K562 (cell line): ENCODE results near the gene ZNF366. TPM values are rescaled to one million over a fixed set of nuclear protein-coding genes. Genes with fewer than 3 reads are reported as not detected.
A peak's percentile ranks its signal among the peaks of the same experiment; 100 is the strongest.

Experiments
- ATAC-seq: fragments of 200-7000 bp; cut with Tn5 transposase; 3 replicates; pipeline ENCODE4 v1.9.1; 2020; ENCODE audit warnings: moderate library complexity
- BruUV-seq: library from RNA; stranded (reverse); fragments of 400-500 nt; replicated peaks from 2 replicates; lab custom pipeline; 2021; lab: Mats Ljungman, UMichigan
- CTCF ChIA-PET: fragments of 300-600 bp; formaldehyde crosslinking; extraction: SDS; loops from one replicate; lab custom pipeline; 2021; ENCODE audit warnings: low intra/inter-chr PET ratio; lab: Yijun Ruan, JAX
- POLR2A ChIA-PET: fragments of 300-600, 350-650 bp; sonication (Branson Sonifier 250); formaldehyde crosslinking; extraction: SDS; loops from one replicate; lab custom pipeline; 2021; ENCODE audit warnings: antibody characterized with exemption, inconsistent platforms; lab: Yijun Ruan, JAX
- DNase-seq, 4 experiments: peaks; one replicate each; pipeline versions ENCODE4 v3.0.0 to v3.0.0-alpha.2; 2011 to 2018; ENCODE audit warnings: low spot score in 3 of 4, mixed read lengths in 3 of 4; ENCODE audit errors: extremely low read depth in 1 of 4
- FAIRE-seq: peaks from 2 replicates; lab custom pipeline; 2011; peaks lifted over from hg19 to GRCh38; lab: Jason Lieb, UNC
- H2AFZ ChIP-seq: 2 replicates; pipeline ENCODE4 v1.6.0; 2011; ENCODE audit warnings: low read depth, low read length, control low read depth, inconsistent platforms
- H3K27ac ChIP-seq: fragments of 200-600 bp; 3 replicates; pipeline ENCODE4 v1.8.0; 2011; ENCODE audit warnings: low read depth, mild to moderate bottlenecking, control low read depth, inconsistent platforms, low read length, moderate library complexity, mixed read lengths; ENCODE audit errors: extremely low read depth
- H3K27me3 ChIP-seq, 2 experiments: fragments of 300-600 bp in 1 of 2; 2 replicates in 1 of 2; 3 replicates in 1 of 2; pipeline versions ENCODE4 v1.6.0 to v1.8.0; 2011; ENCODE audit warnings: inconsistent platforms in 2 of 2, low read length in 2 of 2, mild to moderate bottlenecking in 1 of 2, mixed read lengths in 1 of 2, moderate library complexity in 1 of 2; ENCODE audit not compliant: control insufficient read depth in 2 of 2, insufficient read depth in 2 of 2
- H3K36me3 ChIP-seq: fragments of 300-600 bp; 3 replicates; pipeline ENCODE4 v1.8.0; 2011; ENCODE audit warnings: mild to moderate bottlenecking, low read length, inconsistent platforms; ENCODE audit not compliant: control insufficient read depth, insufficient read depth
- H3K4me1 ChIP-seq, 2 experiments: fragments of 200-600 bp in 1 of 2; replicated peaks in 1 of 2; 2 replicates in 1 of 2; 3 replicates in 1 of 2; pipeline versions ENCODE4 v1.5.1 to v1.8.0; 2011; ENCODE audit warnings: inconsistent platforms in 2 of 2, low read length in 2 of 2, mild to moderate bottlenecking in 1 of 2, mixed read lengths in 1 of 2, moderate library complexity in 1 of 2; ENCODE audit not compliant: control insufficient read depth in 2 of 2, insufficient read depth in 2 of 2
- H3K4me2 ChIP-seq: 2 replicates; pipeline ENCODE4 v1.6.1; 2011; ENCODE audit warnings: low read length, control low read depth, inconsistent platforms, mixed read lengths; ENCODE audit not compliant: insufficient read depth
- H3K4me3 ChIP-seq: fragments of 200-600 bp; sonication (generic), shearing (Covaris generic); 2 replicates; pipeline ENCODE4 v1.5.1; 2016; ENCODE audit warnings: control low read depth, inconsistent platforms
- H3K79me2 ChIP-seq: fragments of 200-600 bp; 3 replicates; pipeline ENCODE4 v1.8.0; 2011; ENCODE audit warnings: low read length, inconsistent platforms; ENCODE audit not compliant: control insufficient read depth, insufficient read depth
- H3K9ac ChIP-seq, 2 experiments: 2 replicates each; pipeline versions ENCODE4 v1.6.0 to v1.6.1; 2011; ENCODE audit warnings: low read depth in 2 of 2, low read length in 2 of 2, control low read depth in 1 of 2, inconsistent platforms in 1 of 2, mild to moderate bottlenecking in 1 of 2, mixed read lengths in 1 of 2; ENCODE audit not compliant: insufficient read depth in 1 of 2
- H3K9me1 ChIP-seq: one replicate; pipeline ENCODE4 v1.6.0; 2011; ENCODE audit warnings: inconsistent platforms, mild to moderate bottlenecking, low read length, moderate library complexity; ENCODE audit not compliant: control insufficient read depth, insufficient read depth
- H3K9me3 ChIP-seq: replicated peaks from 2 replicates; pipeline ENCODE4 v1.5.1; 2011; ENCODE audit warnings: low read depth, low read length, inconsistent platforms; ENCODE audit not compliant: control insufficient read depth, insufficient read depth
- H4K20me1 ChIP-seq: replicated peaks from 2 replicates; pipeline ENCODE4 v1.6.1; 2011; ENCODE audit warnings: low read length, inconsistent platforms, mixed read lengths; ENCODE audit not compliant: control insufficient read depth, insufficient read depth
- C11orf30 ChIP-seq: fragments of 450-650 bp; IDR thresholded peaks from 2 replicates; pipeline ENCODE4 v1.6.1; 2016; ENCODE audit warnings: low read depth, mild to moderate bottlenecking
- CC2D1A ChIP-seq: fragments of 450-650 bp; IDR thresholded peaks from 2 replicates; pipeline ENCODE4 v1.6.1; 2017; ENCODE audit warnings: mild to moderate bottlenecking
- CEBPG ChIP-seq, 3 experiments: fragments of 200-800 bp in 1 of 3; sonication (Bioruptor generic) in 1 of 3; sonication (generic) in 1 of 3; formaldehyde crosslinking in 1 of 3; IDR thresholded peaks in 2 of 3; conservative IDR thresholded peaks in 1 of 3; 2 replicates each; pipeline versions ENCODE4 v1.6.1 to v1.8.0; 2016 to 2022; ENCODE audit warnings: missing compliant biosample characterization in 2 of 3, missing genetic modification characterization in 2 of 3, mild to moderate bottlenecking in 1 of 3, missing genetic modification reagents in 1 of 3
- CHD7 ChIP-seq: fragments of 200-600 bp; sonication (generic); IDR thresholded peaks from one replicate; pipeline ENCODE4 v1.6.1; 2012; ENCODE audit warnings: mild to moderate bottlenecking, low read depth, low read length, inconsistent platforms
- EGR1 ChIP-seq: fragments of 450-650 bp; conservative IDR thresholded peaks from 2 replicates; pipeline ENCODE4 v1.6.1; 2017; ENCODE audit warnings: mild to moderate bottlenecking
- GATAD2A ChIP-seq: fragments of 450-650 bp; IDR thresholded peaks from 2 replicates; pipeline ENCODE4 v1.6.1; 2017
- HMG20A ChIP-seq: fragments of 450-650 bp; formaldehyde crosslinking; conservative IDR thresholded peaks from 2 replicates; pipeline ENCODE4 v1.4.0; 2020; ENCODE audit warnings: mild to moderate bottlenecking, mixed read lengths
- MYC ChIP-seq, 2 experiments: fragments of 250-450 bp in 1 of 2; sonication (Bioruptor Pico) in 1 of 2; IDR thresholded peaks; 2 replicates each; pipeline versions ENCODE4 v1.5.1 to v1.6.1; 2012 to 2021; ENCODE audit warnings: low read depth in 2 of 2, borderline replicate concordance in 1 of 2, improper control_type of control experiment in 1 of 2, low read length in 1 of 2, mild to moderate bottlenecking in 1 of 2, moderate library complexity in 1 of 2
- RFX5 ChIP-seq: IDR thresholded peaks from 2 replicates; pipeline ENCODE4 v1.6.1; 2011; ENCODE audit warnings: low read depth, mild to moderate bottlenecking, improper control_type of control experiment, low read length
- ZKSCAN1 ChIP-seq: fragments of 150-350 bp; IDR thresholded peaks from 2 replicates; pipeline ENCODE4 v1.6.1; 2016; ENCODE audit warnings: low read depth, low read length
- ZNF165 ChIP-seq: fragments of 250-450 bp; sonication (Bioruptor Pico); IDR thresholded peaks from 2 replicates; pipeline ENCODE4 v1.4.0; 2020; ENCODE audit warnings: borderline replicate concordance
- WGBS: fragments of 100-300 bp; shearing (Covaris generic); methylation state at CpG from one replicate; pipeline ENCODE4 v1.1.6; 2016; ENCODE audit warnings: low coverage, mixed read lengths; ENCODE audit not compliant: insufficient coverage; ENCODE audit errors: missing lambda C conversion rate; 5-methylcytosine and 5-hydroxymethylcytosine counted together
- in situ Hi-C: fragments of 300-500 bp; cut with MboI; formaldehyde crosslinking; loops from 4 replicates; pipeline ENCODE4 v1.15.0; 2018; ENCODE audit warnings: inconsistent platforms, mixed read lengths
- intact Hi-C: fragments of 100-400 bp; cut with micrococcal nuclease; formaldehyde crosslinking; loops from 2 replicates; pipeline ENCODE4 v1.14.2; 2022
- polyA plus RNA-seq, 8 experiments: library from polyadenylated mRNA; depleted of rRNA in 4 of 8; stranded (reverse) in 5 of 8; unstranded in 3 of 8; fragments of >200 nt; fragmentation: Nextera tagmentation in 2 of 8; fragmentation: Illumina TruSeq in 1 of 8; extraction: Ambion mirVana in 2 of 8; extraction: Trizol in 1 of 8; gene quantifications; 2 replicates each; pipeline versions ENCODE4 v1.2.1 to v1.2.3, GENCODE V29; 2011 to 2014; ENCODE audit warnings: inconsistent platforms in 1 of 8, missing spikeins in 1 of 8
- total RNA-seq, 7 experiments: library from RNA; depleted of rRNA in 6 of 7; stranded (reverse); fragments of >200 nt in 6 of 7; fragmentation: Illumina TruSeq in 2 of 7; extraction: Trizol in 2 of 7; gene quantifications; 2 replicates each; pipeline versions ENCODE4 v1.2.1 to v1.2.3, GENCODE V29; 2011 to 2021; ENCODE audit warnings: low replicate concordance in 1 of 7

Gene ZNF366
- total and polyA plus RNA-seq, 9 of the 15 experiments (the other 6 are each of a cell fraction or from before 2014, with no cell fraction given): not detected

DNA sequence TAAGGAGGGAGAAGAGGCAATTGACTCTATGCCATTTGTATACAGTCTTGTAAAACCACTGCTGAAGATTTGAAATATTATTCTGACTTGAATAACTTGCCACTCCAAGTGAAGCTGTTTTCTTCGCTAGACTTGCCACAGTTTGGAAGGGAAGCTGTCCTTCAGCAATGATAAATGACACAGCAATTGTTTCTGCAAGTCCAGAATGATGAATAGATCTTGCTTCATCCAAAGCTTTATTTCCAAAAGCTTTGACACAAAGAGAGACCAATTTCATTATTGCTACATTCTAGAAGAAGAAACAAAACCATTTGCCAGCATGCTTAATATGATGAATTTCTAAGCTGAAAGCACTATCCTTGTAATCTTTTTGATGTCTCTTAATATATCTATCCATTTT, 73.7 kb downstream of the ZNF366 start:
- intact Hi-C loops: no loop called here
- TF ChIP-seq CC2D1A (no peak), HMG20A (CRISPR knock-in tag) (no peak), RFX5 (no peak), C11orf30 (peak; percentile 37; the same call in 1 of the 2 replicates), MYC (IDR thresholded peaks at IDR 0.05; ENCODE audit: low read depth, low read length) (no peak), MYC (CRISPR knock-in tag; IDR thresholded peaks at IDR 0.05; ENCODE audit: borderline replicate concordance, low read depth) (no peak), CHD7 (no peak), GATAD2A (no peak), ZNF165 (CRISPR knock-in tag) (no peak), CEBPG (CRISPR knock-in tag; IDR thresholded peaks at IDR 0.05) (no peak), CEBPG (tag; conservative IDR thresholded peaks at IDR 0.05 in 1 of 2, IDR thresholded peaks at IDR 0.05 in 1 of 2) (peak; percentile 64 to 93), ZKSCAN1 (no peak), EGR1 (no peak)

More for the DNA sequence above, 73.7 kb downstream of the ZNF366 start:
- ChIA-PET POLR2A (no interaction called here), CTCF (interaction anchor here (0.6 kb wide), 1 partner anchor 92 kb away, joined by 3 read pairs; no protein-coding TSS in a partner anchor)
- no peak overlapping the region for H3K27ac ChIP-seq
- H3K9ac ChIP-seq: no peak overlapping the region
- no peak for ATAC-seq
- FAIRE-seq: no peak
- no TSS peak for BruUV-seq
- no peak overlapping the region for H2AFZ ChIP-seq
- H3K79me2 ChIP-seq: no peaks in the 10 kb centered on the region
- DNase-seq: no peak
- H3K4me3 ChIP-seq: no peak overlapping the region
- H4K20me1 ChIP-seq: no peaks in the 10 kb centered on the region
- H3K4me1 ChIP-seq: no peaks in the 10 kb centered on the region; a peak in 1 of 5 replicates
- H3K27me3 ChIP-seq: peaks cover 2 to 10% of the 10 kb centered on the region in 2 experiments; a peak in 2 of 5 replicates
- no peak overlapping the region for H3K4me2 ChIP-seq
- no peaks in the 10 kb centered on the region for H3K36me3 ChIP-seq
- in situ Hi-C loops: no loop called here
- no peaks in the 10 kb centered on the region for H3K9me3 ChIP-seq
- whole genome bisulfite sequencing: 0% methylated on average over 1 of the region's 1 CpG
- H3K9me1 ChIP-seq: no peaks in the 10 kb centered on the region
